ENCODE data around the gene PRDX5.

The PRDX5 gene

DNA sequence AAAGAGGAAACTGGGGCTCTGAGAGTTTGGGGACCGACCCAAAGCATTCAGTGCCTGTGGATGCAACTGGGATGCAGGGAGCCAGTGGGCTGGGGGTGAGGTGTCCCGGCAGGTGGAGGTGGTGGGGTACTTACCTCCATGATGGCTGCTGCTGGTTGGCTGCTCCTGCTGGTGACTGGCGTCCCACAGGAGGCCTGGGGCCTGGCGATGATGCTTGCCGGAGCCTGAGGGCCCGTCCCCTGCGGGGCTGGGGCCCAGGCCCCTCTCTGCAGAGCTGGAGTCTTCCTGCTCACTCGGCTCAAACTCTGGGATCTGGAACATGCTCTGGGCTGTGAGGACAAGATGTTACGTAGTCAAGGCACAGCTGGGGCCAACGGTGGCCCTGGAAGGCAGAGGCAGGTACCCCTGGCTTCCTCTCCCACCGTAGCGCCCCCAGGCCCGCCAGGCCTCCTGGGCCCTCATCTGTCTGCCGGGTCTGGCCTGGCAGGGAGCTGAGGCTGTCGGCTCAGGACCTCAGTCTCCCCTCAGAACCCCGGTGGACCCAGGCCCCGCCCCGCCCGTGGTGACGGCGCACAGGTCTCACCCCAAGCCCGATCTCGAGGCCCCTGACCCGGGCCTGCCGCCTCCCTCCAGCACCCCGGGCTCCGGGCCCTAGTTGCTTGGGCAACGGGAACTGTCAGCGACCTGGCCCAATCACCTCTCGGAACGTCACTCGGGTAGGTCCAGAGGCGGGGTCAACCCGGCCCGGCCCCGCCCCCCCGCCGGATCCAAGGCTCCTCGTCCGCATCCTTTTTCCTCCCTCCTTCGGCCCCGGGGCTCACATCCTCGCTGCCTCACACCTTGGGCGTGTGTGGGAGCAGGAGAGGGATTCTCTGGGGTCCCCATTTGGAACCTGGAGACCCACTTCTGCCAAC is 33.6 kb upstream of the PRDX5 start, which contains the start of gene BAD:
Gene BAD (minus strand): TSS at position 618 of the 914 bp plus-strand sequence. CDS start 297 bp downstream, at position 321.
- Histone ChIP-seq H3K4me1 (ENCODE audit: insufficient read depth, low read length, poor library complexity, severe bottlenecking) (peaks cover 8% of the 10 kb centered on the region), H3K27me3 (ENCODE audit: insufficient read depth, low read length, poor library complexity, severe bottlenecking) (no peaks in the 10 kb centered on the region), H4K20me1 (ENCODE audit: insufficient read depth, low read length, poor library complexity, severe bottlenecking) (no peaks in the 10 kb centered on the region), H3K4me3 (ENCODE audit: low read length, poor library complexity, severe bottlenecking) (peak within 1 kb of the TSS; percentile 99), H3K9me3 (ENCODE audit: insufficient read depth, low read depth, low read length) (no peaks in the 10 kb centered on the region), H3K79me2 (ENCODE audit: insufficient read depth, low read length) (peaks cover 10% of the 10 kb centered on the region; the same call in 1 of the 2 replicates), H3F3A (ENCODE audit: low read depth) (no peaks in the 10 kb centered on the region), H3K36me3 (ENCODE audit: insufficient read depth, low read length) (no peaks in the 10 kb centered on the region), H3K9me2 (replicated peaks; ENCODE audit: low read depth, low read length) (no peaks in the 10 kb centered on the region), H3K4me2 (ENCODE audit: low read depth, low read length, poor library complexity, severe bottlenecking) (peak within 1 kb of the TSS; percentile 96), H2AFZ (ENCODE audit: low read length) (peak within 1 kb of the TSS; percentile 95), H3K9ac (ENCODE audit: low read depth, low read length, poor library complexity, severe bottlenecking) (peak within 1 kb of the TSS; percentile 87)
- TF ChIP-seq, protein P1, sequence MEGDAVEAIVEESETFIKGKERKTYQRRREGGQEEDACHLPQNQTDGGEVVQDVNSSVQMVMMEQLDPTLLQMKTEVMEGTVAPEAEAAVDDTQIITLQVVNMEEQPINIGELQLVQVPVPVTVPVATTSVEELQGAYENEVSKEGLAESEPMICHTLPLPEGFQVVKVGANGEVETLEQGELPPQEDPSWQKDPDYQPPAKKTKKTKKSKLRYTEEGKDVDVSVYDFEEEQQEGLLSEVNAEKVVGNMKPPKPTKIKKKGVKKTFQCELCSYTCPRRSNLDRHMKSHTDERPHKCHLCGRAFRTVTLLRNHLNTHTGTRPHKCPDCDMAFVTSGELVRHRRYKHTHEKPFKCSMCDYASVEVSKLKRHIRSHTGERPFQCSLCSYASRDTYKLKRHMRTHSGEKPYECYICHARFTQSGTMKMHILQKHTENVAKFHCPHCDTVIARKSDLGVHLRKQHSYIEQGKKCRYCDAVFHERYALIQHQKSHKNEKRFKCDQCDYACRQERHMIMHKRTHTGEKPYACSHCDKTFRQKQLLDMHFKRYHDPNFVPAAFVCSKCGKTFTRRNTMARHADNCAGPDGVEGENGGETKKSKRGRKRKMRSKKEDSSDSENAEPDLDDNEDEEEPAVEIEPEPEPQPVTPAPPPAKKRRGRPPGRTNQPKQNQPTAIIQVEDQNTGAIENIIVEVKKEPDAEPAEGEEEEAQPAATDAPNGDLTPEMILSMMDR (conservative IDR thresholded peaks at IDR 0.05; ENCODE audit: low read length), result no peak
- TF ChIP-seq EZH2phosphoT487 (IDR thresholded peaks at IDR 0.05; ENCODE audit: borderline replicate concordance), result no peak

DNA sequence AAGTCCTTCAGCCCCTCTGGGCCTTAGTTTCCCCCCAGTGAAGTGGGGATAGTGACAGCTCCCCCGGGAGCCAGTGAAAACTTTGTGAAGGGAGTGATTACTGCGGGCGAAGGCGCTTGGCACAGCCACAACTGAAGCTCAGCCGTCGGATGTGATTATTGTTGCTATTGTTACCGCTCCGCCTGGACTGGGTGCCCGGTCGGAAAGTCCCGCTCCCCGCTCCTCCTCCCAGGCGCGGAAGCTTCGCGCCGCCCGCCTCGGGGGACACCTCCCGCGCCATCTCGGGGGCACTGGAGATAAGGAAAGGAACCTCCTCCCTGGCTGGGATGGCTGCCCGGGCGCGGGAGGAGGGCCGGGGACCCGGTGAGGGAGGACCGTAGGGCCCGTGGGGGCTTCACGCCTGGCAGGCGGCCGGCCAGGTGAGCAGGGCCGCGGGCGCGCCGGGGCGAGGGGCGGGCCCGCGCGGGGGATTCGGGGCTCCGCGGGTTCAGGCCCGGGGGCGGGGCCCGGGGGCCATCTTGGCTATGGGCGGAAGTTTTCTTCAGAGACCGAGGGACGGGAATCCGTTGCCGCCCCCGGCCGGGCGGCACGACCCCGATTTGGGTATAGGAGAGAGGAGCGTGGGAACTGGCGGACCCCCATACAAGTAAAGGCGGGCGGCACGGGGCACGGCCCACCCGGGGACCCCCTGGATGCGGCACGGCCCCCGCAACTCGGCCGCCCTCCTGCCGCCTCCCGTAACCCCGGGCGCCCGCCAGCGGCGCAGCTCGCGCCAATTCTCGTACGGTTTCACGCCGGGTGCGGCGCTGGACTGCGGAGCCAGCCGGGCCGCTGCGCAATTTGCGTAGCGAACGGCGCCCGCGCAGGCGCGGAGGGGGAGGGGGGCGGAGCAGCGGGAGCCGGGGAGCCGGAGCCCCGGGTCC is 32.7 kb upstream of the PRDX5 start, which contains the start of gene GPR137:
Gene GPR137 (plus strand): TSS at position 887 of the 923 bp plus-strand sequence. CDS start 677 bp downstream, outside the sequence.
- Histone ChIP-seq H3K4me1 (ENCODE audit: insufficient read depth, low read length, poor library complexity, severe bottlenecking) (peaks cover 8% of the 10 kb centered on the region), H4K20me1 (ENCODE audit: insufficient read depth, low read length, poor library complexity, severe bottlenecking) (no peaks in the 10 kb centered on the region), H3K4me2 (ENCODE audit: low read depth, low read length, poor library complexity, severe bottlenecking) (peak within 1 kb of the TSS; percentile 96), H2AFZ (ENCODE audit: low read length) (peak within 1 kb of the TSS; percentile 95), H3K79me2 (ENCODE audit: insufficient read depth, low read length) (peaks cover 10% of the 10 kb centered on the region; the same call in 1 of the 2 replicates), H3K9ac (ENCODE audit: low read depth, low read length, poor library complexity, severe bottlenecking) (peak within 1 kb of the TSS; percentile 87), H3F3A (ENCODE audit: low read depth) (no peaks in the 10 kb centered on the region), H3K9me2 (replicated peaks; ENCODE audit: low read depth, low read length) (no peaks in the 10 kb centered on the region), H3K9me3 (ENCODE audit: insufficient read depth, low read depth, low read length) (no peaks in the 10 kb centered on the region), H3K27me3 (ENCODE audit: insufficient read depth, low read length, poor library complexity, severe bottlenecking) (no peaks in the 10 kb centered on the region), H3K4me3 (ENCODE audit: low read length, poor library complexity, severe bottlenecking) (peak within 1 kb of the TSS; percentile 99), H3K36me3 (ENCODE audit: insufficient read depth, low read length) (no peaks in the 10 kb centered on the region)
- no peak for TF ChIP-seq EZH2phosphoT487 (IDR thresholded peaks at IDR 0.05; ENCODE audit: borderline replicate concordance)

DNA sequence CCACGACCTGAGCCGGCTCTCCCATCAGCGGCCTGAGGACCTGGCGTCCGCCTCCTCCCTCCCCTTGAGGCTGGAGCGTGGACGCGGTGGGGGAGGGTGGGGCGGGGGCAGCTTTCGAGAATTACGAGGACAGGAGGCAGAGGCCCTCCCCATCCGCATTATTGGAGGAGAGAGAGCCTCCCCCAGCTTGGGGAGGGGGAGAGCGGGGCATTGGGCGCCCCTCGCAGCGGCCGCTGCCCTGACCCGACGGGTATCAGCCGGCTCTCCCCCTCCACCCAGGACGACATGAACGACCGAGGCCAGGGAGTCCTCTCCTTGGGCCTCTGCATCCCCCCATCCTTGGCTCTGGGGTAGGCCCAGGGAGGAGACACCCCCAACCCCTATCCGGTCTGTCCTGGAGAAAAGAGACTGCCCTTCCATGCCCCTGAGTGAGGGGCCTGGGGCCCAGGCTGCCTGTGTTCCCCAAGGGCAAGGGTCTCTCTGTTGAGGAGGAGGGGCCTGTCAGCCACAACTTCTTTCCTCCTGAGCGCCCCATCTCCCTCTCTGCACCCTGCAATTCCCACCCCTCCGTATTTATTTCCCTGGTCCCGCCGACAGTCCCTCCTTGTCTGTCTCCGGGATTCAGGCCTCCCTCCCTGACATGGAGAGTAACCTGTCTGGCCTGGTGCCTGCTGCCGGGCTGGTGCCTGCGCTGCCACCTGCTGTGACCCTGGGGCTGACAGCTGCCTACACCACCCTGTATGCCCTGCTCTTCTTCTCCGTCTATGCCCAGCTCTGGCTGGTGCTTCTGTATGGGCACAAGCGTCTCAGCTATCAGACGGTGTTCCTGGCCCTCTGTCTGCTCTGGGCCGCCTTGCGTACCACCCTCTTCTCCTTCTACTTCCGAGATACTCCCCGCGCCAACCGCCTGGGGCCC is 31.8 kb upstream of the PRDX5 start:
- Histone ChIP-seq H3K36me3 (ENCODE audit: insufficient read depth, low read length) (no peaks in the 10 kb centered on the region), H3K9me3 (ENCODE audit: insufficient read depth, low read depth, low read length) (no peaks in the 10 kb centered on the region), H3K79me2 (ENCODE audit: insufficient read depth, low read length) (peaks cover 10% of the 10 kb centered on the region; the same call in 1 of the 2 replicates), H3K27me3 (ENCODE audit: insufficient read depth, low read length, poor library complexity, severe bottlenecking) (no peaks in the 10 kb centered on the region), H3K4me2 (ENCODE audit: low read depth, low read length, poor library complexity, severe bottlenecking) (peak overlapping the region; percentile 96), H3K9me2 (replicated peaks; ENCODE audit: low read depth, low read length) (no peaks in the 10 kb centered on the region), H3K4me1 (ENCODE audit: insufficient read depth, low read length, poor library complexity, severe bottlenecking) (peaks cover 8% of the 10 kb centered on the region), H3K4me3 (ENCODE audit: low read length, poor library complexity, severe bottlenecking) (peak overlapping the region; percentile 99), H2AFZ (ENCODE audit: low read length) (peak overlapping the region; percentile 95), H3F3A (ENCODE audit: low read depth) (no peaks in the 10 kb centered on the region), H4K20me1 (ENCODE audit: insufficient read depth, low read length, poor library complexity, severe bottlenecking) (no peaks in the 10 kb centered on the region), H3K9ac (ENCODE audit: low read depth, low read length, poor library complexity, severe bottlenecking) (peak overlapping the region; percentile 87)
- TF ChIP-seq, protein P1 (conservative IDR thresholded peaks at IDR 0.05; ENCODE audit: low read length), result peak; percentile 60
- no peak for TF ChIP-seq EZH2phosphoT487 (IDR thresholded peaks at IDR 0.05; ENCODE audit: borderline replicate concordance)
